ENCODE results near the gene MSLN.
A peak's percentile ranks its signal among the peaks of the same experiment; 100 is the strongest.

Gene MSLN

DNA sequence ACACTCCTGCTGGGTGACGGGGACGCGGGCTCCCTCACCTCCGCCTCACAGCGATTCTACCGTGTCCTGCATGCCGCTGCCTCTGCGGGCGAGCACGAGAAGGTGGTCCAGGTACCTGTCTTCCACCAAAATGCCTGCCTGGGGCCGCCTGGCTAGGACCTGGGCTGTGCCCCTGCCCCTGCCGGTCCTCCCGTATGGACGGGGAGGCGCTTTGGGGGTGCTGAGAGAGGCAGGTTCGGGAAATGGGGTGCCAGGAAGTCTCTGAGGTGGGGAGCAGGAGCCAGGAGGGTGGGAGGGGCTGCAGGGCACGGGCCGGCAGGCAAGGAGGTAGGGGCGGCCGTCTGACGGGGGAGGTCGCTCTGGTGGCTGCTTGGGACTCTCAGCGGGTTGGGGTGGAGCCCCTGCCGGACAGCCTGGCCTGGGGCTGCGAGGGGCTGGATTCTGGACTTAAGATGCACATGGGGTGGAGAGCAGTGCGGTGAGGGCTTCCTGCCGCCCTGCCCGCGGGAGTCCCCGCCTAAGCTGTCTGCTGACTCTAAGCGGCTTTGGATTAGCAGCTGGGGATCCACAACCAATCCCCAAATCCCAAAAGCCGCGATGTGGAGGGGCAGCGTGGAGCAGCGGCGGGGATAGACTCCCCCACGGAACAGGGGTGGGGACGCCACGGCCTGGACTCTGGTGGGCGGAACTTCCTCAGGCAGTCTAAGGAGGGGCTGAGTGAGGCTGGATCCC lies 33.7 kb downstream of the MSLN start:
- no peak for DNase-seq

DNA sequence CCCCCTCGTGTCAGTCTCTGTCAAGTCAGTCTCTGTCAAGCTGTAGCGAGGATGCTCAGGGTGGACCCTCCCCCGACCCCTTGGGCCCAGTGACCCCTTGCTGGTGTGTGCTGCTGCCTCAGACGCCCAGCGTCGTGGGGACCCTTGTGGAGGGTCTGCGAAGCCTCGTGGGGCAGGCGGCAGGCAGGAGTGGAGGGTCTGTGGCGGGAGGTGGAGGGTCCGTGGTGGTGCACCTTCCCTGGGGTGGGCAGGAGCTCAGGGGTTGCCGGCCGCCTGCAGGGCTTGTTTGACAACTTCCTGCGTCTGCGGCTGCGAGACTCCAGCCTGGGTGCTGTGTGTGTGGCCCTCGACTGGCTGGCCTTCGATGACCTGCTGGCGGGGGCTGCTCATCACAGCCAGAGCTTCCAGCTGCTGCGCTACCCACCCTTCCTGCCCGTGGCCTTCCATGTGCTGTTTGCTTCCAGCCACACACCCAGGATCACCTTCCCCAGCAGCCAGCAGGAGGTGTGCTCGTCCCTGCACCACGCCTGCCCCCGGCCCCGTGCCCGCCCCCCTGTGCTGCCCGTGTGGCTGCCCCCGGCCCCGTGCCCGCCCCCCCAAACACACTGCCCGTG lies 34.4 kb downstream of the MSLN start:
- no peak for DNase-seq

DNA sequence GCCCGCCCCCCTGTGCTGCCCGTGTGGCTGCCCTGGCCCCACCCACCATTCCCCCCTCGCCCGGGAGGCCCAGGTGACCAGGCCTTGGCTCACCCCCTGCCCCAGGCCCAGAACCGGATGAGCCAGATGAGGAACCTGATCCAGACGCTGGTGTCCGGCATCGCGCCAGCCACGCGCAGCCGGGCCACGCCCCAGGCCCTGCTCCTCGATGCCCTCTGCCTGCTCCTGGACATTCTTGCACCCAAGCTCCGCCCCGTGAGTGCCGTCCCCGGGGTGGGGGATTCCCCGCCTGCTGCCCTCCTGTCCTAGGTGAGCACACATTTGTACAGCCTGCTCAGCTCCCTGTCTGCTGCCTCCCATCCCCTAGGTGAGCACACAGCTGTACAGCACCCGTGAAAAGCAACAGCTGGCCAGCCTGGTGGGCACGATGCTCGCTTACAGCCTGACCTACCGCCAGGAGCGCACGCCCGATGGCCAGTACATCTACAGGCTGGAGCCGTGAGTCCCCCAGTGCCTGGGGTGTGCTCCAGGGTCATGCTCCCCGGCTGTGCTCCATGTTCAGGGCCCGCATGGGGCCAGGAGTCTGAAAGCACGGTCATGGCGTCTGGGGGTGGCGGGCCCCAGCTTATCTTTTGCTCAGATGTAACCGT lies 35.2 kb downstream of the MSLN start:
- no peak for DNase-seq

DNA sequence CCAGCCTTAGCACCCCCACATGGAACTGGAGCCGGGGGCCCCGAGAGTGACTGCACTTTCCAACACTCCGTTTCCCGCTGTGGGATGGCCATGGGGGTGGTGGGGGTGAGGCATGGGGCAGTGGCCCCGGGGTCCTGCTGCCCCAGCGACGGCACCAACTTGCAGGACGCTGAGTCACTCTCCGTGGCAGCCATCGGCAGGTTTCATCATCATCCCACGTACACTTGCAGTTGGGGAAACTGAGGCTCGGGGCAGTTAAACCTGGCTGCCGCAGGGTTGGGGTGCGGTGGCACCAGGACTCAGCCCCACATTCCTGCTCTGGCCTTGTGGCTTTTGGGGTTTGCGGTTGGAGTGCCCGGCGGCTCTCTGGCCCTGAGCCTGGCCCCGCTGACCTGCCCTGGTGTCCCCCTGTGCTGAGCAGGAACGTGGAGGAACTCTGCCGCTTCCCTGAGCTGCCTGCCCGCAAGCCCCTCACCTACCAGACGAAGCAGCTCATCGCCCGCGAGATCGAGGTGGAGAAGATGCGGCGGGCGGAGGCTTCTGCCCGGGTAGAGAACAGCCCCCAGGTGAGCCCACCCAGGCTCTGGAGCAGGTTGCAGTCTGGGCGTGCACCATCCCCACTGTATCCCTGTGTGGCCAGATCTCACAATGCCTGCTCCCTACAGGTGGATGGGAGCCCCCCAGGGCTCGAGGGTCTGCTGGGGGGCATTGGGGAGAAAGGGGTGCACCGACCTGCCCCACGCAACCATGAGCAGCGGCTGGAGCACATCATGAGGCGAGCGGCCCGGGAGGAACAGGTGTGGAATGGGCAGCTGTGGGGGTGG lies 36.0 kb downstream of the MSLN start:
- DNase-seq = no peak

DNA sequence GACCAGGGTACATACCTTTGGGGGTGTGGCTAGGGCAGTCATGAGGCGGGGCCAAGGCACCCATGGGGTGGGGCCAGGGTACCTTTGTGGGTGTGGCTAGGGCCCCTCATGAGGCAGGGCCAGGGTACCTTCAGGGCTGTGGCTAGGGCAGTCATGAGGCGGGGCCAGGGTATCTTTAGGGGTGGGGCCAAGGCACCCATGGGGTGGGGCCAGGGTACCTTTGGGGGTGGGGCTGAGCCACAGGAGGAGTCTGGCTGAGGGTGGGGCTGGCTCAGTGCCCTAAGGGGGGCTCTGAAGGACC lies 36.5 kb downstream of the MSLN start:
- no peak for DNase-seq

DNA sequence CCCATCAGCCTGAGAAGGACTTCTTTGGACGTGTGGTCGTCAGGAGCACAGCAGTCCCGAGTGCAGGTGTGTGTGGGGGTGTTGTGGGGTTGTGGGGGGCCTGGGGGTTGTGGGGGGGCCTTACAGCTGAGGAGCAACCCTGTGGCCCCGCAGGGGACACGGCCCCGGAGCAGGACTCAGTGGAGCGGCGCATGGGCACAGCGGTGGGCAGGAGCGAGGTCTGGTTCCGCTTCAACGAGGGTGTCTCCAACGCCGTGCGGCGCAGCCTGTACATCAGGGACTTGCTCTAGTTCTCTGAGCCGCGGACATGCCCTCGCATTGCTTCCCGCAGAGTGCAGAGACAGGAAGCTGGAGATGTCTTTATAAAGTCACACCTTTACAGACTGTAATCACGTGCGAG lies 37.2 kb downstream of the MSLN start:
- no peak for DNase-seq

DNA sequence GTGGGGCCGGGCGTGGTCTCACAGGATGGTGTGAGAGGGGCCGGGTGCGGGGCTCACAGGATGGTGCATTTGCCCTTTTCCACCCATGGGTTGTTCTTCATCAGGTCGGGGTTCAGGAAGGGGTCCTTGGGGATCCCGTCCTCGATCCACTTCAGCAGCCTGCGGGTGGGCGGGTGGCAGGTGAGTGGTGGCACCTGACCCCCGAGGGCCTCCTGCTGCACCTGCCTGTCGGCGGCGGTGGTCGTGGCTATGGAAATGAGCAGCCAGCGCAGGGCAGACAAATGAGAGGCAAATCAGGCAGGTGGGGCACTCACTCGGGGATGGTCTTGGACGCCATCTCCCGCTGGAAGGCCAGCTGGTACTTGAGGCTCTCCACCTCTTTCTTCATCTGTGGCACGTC lies 38.1 kb downstream of the MSLN start:
- DNase-seq = no peak

DNA sequence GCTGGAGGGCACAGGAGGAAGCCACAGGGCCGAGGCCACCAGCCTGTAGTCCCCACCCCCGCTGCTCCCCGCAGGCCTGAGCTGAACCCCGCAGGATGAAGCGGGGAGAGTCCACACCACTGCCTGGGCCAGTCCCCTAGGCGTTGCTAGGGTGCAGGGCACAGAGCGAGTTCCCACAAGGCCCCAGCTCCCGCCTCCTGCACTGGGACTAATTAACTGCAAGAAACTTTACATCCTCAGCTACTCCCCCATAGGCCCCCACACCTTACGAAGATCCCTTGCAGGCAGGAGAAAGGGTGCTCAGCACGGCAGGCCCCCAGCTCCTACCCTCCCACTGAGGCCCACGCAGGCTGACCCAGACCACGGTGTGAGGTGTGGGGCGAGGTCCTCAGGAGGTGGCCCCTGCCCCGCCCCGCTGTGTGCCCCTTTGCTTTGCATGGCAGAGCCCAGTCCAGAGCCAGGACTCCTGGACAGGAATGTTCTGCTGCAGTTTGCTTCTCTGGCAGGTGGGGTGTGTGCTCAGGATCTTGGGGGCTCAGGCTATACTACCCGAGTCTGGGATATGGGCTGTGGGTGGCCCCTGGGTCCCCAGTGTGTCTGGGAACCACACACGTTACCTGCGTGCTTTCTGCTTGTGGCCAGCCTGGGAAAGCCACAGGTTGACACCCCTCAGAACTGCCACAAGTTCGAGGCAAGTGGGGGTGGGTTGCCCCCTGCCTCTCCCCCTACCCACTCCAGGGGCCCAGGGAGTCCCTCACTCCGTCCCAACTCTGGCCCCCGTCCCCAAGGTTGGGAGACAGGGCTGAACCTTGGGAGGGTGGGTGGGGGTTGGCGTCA lies 38.8 kb downstream of the MSLN start:
- no peak for DNase-seq

DNA sequence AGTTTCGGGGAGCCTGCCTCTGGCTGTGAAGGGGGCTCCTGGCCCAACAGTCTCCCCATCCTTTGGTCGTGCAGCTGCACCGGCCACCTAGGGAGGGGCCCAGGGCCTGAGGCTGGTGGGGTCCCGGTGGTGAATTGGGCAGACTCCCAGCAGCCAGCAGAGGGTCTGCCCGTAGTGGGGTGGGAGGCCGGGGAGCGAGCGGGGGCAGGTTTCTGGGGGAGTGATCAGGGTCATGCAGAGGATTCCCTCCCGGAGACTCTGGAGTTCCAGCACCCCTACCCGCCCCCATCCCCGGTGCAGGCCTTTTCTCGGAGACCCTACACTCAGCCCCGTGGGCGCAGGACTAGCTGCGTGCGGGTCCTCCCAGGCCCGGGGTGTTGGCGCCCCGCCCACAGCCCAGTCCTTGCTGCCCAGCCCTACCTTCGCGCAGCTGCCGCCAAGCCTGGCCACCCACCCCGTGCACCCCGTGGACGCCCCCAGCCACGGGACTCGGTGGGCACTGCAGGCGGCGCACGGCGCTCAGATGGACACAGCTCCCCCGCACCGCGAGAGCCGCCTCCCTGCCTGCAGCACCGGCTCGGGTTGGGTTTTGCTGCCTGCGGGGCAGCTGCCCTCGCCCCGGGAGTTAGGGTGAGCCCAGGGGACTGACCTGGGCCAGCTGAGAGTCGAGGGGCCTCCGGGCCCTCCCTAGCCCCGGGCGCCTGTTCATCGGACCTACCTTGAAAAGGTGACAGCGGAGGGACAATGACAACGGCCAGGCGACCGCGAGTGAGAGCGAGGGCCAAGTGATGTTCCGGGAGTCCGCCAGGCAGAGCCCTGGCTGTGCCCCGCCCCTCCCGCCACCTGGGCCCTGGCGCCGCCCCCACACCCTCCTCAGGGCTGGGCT lies 39.7 kb downstream of the MSLN start, which contains the start of gene GNG13:
Gene GNG13 (minus strand): TSS at position 787 of the 886 bp plus-strand sequence. CDS start 1,657 bp downstream, outside the sequence.
- no peak for DNase-seq

DNA sequence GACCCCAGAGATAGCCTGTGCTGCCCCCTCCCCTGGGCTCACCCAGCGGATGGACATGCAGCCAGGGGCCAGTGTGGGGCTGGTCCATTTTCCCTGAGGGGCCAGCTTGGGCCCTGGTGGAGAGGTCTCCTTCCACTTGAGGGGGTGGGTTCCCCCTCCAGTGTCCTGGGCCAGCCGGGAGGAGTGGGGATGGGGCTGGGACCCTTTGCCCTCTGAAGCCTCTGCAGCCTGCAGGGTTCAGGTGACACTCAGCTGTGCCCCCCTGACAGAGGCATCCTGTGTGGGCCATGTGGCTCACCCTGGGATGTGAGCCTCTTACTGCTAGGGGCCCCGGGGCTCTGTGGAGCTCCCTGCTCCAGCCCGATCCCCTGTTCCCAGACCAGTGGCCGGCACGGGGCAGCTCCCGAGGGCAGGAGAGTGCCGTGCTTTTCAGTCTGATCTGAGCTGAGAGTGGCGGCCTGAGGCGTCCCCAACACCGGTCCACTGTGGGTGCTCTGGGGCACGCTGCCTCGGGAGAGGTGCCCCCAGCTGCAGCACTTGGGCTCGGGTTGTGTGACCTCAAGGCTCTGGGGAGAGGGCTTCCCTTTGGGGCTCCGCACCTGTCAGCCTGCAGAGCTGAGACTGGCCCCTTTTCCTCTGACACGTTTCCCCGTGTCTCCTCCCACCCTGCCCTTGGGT lies 40.4 kb downstream of the MSLN start:
- DNase-seq = no peak

DNA sequence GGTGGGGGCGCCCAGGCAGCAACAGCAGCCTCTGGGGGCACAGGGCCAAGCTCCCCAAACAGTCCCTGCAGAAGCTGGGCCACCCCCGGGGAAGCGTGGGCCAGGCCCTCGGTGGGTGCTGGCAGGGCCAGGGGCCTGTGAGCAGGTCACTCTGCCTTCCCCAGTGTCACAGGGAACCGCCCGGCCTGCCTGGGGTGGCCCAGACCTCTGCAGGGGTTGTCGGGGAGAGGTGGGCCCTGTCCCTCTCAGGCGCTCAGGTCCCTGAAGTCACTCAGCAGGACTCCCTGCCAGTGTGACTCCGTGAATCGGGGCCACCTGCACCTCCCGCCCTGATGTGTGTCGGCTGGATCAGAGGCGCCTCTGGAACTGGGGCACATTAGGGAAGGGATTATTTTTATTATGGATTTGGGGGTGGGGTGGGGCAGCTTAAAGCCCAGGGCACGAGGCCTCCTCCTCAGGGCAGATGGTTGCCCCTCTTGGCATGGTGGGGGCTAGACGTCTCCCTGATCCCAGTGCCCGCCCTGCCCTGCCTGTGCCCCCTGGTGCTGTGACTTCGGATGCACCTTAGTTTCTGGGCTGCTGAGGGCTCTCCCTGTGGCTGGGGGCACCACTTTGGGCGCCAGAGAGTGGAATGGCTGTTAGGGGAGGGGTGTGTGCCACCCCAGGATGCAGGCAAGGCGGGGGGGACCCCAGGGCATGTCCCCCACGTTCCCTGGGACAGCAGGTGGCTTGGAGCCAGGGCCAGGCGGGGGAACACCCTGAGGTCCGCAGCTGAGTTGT lies 41.2 kb downstream of the MSLN start:
- DNase-seq = no peak

DNA sequence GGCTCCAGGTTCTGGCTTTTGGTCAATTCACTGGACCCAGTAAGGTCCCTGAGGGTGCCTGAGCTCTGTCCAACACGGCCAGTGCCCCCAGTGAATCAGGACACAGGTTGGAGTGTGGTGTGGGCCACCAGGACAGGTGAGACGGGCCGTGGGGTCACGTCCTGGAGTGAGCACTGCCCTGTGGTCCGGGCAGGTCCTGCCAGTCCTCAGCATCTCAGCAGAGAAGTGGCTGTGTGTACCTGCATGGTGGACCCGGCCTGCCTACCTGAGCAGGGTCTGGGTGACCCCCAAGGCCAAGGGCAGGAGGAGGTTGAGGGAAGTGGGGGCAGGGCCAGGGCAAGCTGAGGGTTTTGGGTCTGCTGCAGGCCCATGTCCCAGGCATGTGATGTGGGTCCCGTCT lies 41.9 kb downstream of the MSLN start:
- no peak for DNase-seq

DNA sequence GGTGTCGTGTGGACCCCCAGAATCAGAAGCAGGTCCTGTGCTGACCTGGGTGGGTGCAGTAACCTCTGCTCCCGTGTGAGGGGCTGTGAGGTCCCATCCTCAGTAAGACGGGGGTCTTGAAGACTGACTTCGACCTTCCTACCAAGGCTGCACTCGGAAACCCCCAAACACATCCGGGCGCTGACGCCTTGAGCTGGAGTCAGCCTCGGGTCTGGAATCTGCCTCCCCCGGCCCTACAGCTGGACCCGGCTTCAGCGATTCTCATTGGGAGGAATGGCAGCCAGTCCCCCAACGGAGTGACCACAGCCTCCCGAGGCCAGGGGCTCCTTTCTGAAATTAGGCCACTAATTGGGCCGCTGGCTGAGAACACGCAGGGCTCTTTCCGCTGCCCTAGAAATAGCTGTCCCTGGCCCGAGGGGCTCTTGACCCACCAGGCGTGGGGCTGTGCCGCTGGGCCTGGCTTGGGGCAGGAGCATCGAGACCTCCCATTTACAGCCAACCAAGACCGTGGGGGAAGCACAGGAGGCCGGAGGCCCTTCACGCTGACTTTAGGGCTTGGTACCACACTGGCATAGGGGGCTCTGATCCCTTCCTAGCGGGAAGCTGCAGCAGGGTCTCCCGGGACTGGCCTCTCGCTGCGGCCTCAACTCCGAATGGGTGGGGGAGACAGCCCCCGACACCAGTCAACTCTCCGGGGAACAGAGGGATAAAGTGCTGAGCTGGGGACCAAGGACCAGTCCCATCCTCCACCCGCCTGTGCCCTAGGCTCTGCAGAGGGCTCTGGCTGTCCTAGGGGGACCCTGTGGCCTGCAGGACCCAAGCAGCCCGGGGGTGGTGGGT lies 42.6 kb downstream of the MSLN start:
- no peak for DNase-seq

DNA sequence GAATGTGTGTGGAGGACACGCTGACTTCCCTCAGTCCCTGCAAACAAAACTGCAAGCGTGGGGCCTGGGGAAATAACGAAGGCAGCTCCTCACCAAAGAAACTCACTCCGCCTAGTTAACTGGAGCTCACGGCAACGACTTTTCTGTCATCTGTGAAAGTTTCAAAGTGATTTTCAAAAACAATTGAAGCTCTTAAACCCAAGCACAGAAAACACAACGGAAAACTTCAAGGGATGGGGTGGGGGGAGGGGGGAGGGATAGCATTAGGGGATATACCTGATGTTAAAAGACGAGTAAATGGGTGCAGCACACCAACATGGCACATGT lies 43.2 kb downstream of the MSLN start:
- DNase-seq = no peak

DNA sequence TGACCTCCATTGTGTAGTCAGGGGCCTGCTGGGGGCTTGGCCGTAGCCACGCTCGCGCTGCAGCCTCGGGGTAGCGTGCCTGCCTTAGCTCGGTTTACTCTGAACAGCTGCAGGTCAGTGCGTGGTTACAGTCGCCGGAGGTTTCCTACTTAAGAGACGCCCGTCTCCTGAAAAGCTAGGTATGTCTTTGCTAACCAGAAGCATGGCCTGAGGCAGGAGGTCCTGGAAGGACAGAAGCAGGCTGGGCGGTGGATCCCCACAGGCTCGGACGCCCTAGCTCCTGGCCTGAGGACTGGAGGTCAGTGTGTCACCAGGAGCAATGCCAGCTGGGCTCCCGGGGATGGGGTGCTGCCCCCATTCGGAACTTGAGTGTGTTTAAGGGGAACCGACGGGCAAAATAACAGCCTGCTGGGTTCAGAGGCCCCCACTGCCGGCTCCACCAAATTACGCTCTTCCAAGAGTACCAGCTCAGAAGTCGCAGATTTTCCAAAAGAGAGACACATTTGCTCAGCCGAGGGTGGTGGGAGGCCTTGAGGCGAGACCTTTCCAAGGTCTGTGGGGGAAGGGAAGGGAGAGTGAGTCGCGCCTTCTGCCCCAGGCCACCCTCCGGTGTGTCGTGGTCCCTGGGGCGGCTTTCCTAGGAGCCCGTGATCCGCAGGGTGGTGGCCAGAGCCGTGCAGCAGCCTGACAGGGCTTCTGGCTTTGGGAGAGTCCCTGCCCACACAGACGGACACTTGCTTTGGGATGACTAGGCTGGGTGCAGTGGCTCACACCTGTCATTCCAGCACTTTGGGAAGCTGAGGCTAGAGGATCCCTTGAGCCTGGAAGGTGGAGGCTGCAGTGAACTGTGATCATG lies 43.9 kb downstream of the MSLN start:
- no peak for DNase-seq

DNA sequence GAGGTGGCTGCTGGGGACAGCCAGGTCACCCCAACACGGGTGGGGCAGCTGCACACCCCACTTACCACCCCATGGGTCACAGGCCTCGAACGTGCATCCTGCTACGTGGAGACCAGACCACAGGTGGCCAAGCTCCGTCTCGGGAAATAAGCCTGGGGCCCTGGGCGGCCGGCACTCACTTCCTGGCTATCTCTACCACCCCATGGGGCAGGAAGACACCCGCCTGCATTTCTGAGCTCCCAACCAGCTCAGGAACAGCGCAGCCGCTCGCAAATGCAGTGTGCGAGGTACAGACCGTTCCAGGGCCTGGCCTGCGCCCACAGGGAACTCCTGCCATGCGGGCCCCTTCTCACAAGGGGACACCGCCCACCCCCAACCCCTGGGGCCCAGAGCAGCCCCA lies 44.9 kb downstream of the MSLN start:
- no peak for DNase-seq

DNA sequence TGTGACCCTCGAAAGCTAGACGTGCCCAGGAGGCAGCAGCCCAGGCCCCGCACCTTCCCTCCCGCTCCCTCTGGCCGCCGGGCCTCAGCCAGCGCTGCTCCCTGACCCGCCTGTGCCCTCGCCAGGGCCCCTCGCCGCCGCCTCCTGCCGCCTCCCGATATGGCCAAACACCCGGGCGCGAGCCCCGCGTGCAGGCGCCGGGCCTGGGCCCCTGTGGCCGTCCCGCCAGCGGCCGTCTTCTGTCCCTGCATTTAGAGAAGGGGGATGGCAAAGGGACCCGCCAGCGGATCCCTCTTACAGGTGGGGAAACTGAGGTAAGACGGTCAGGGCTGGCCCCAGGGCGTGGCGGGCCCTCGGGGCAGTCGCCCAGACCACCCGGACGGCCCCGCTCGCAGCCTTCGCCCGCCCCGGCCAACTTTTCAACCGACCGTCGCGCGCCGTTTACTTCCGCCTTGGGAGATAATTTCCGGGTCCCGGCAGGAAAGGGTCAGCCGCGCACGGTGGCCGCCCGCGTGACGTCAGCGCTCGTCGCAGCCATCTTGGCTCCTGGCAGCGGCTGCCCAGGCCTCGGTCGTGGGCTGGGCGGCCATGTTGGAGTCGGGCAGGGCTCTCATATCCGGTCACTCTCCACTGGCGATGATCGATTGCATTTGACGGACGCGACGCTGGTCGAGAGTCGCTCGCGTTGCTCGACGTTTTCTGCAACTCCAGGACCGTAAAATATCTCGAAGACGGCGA lies 47.0 kb downstream of the MSLN start:
- peak; percentile 93 for DNase-seq

DNA sequence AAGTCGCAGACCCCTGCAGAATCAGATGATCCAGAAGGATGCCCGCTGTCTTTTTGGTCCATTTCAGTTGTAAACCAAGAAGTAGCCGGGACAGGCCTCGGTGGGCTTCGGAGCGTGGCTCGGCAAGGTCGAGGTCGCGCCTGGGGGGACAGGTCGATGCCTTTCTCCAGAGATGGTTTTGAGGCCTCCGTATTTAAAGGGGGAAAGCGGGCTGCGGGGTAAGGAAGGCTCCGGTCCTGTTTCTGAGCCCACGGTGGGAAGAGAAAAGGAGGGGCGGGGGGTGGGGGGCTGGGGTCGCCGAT lies 47.5 kb downstream of the MSLN start:
- DNase-seq = no peak
